ENCODE measurements around the gene NAA40.
A peak's percentile ranks its signal among the peaks of the same experiment; 100 is the strongest.

Gene NAA40

DNA sequence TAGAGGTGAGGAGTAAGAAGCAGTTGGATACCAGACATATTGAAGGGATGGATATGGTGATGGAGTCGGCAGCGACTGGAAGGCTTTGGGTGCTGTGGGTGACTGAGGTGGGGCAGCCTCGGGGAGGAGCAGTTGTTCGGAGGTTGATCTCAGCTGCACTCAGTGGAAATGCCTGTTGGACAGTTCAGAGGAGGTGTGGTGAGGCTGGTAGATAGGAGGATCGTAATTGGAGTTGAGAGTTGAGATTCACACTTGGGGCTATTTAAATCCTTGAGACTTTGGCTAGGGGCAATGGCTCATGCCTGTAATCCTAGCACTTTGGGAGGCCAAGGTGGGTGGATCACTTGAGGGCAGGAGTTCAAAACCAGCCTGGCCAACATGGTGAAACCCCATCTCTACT, 54.3 kb downstream of the NAA40 start:
- Mint-ChIP-seq H3K27me3 (no peaks in the 10 kb centered on the region), H3K9me3 (no peaks in the 10 kb centered on the region), H3K27ac (peak overlapping the region in 1 of 2 donors; percentile 75), H3K4me3 (no peak overlapping the region), H3K4me1 (ENCODE audit: low read depth in 2 of 2) (peaks cover 21 to 30% of the 10 kb centered on the region in 2 donors), H3K36me3 (ENCODE audit: insufficient read depth) (peaks cover 67% of the 10 kb centered on the region)
- DNase-seq = no peak
- no peak for ATAC-seq (replicated peaks)

- peak overlapping the region in 1 of 2 donors; percentile 75 for H3K27ac Mint-ChIP-seq
- H3K4me1 Mint-ChIP-seq (ENCODE audit: low read depth in 2 of 2) = peaks cover 21 to 28% of the 10 kb centered on the region in 2 donors
- H3K9me3 Mint-ChIP-seq = no peaks in the 10 kb centered on the region
- no peak overlapping the region for H3K4me3 Mint-ChIP-seq
- H3K36me3 Mint-ChIP-seq (ENCODE audit: insufficient read depth) = peaks cover 66% of the 10 kb centered on the region
- no peaks in the 10 kb centered on the region for H3K27me3 Mint-ChIP-seq
- no peak for ATAC-seq (replicated peaks)
- no peak for DNase-seq
Observed at GRCh38 chr11:63993993-63994392, 55.2 kb downstream of the NAA40 start.

GRCh38 chr11:63996512-63996911, 57.7 kb downstream of the NAA40 start:
- Mint-ChIP-seq H3K4me1 (ENCODE audit: low read depth in 2 of 2) (peaks cover 23 to 25% of the 10 kb centered on the region in 2 donors), H3K27ac (peak overlapping the region in 1 of 2 donors; percentile 41), H3K4me3 (no peak overlapping the region), H3K36me3 (ENCODE audit: insufficient read depth) (peaks cover 44% of the 10 kb centered on the region), H3K27me3 (no peaks in the 10 kb centered on the region), H3K9me3 (no peaks in the 10 kb centered on the region)
- DNase-seq (no peak), ATAC-seq (replicated peaks) (no peak)

DNA sequence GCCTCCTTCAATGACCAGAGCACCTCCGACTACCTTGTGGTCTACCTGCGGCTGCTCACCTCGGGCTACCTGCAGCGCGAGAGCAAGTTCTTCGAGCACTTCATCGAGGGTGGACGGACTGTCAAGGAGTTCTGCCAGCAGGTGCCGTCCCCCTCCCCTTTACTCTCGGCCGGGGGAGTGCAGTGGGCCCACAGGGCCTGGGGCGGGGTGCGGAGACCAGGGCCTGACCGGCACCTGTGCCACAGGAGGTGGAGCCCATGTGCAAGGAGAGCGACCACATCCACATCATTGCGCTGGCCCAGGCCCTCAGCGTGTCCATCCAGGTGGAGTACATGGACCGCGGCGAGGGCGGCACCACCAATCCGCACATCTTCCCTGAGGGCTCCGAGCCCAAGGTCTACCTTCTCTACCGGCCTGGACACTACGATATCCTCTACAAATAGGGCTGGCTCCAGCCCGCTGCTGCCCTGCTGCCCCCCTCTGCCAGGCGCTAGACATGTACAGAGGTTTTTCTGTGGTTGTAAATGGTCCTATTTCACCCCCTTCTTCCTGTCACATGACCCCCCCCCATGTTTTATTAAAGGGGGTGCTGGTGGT, 58.4 kb downstream of the NAA40 start:
- Mint-ChIP-seq H3K36me3 (ENCODE audit: insufficient read depth) (peaks cover 38% of the 10 kb centered on the region), H3K4me1 (ENCODE audit: low read depth in 2 of 2) (peaks cover 21 to 23% of the 10 kb centered on the region in 2 donors), H3K4me3 (no peak overlapping the region), H3K9me3 (no peaks in the 10 kb centered on the region), H3K27ac (peak overlapping the region in 1 of 2 donors; percentile 70), H3K27me3 (no peaks in the 10 kb centered on the region)
- ATAC-seq (replicated peaks) (no peak), DNase-seq (no peak)

- no peaks in the 10 kb centered on the region for H3K9me3 Mint-ChIP-seq
- peak overlapping the region; percentile 58 to 70 for H3K27ac Mint-ChIP-seq
- H3K4me1 Mint-ChIP-seq (ENCODE audit: low read depth in 2 of 2) = peaks cover 21 to 23% of the 10 kb centered on the region in 2 donors
- peak overlapping the region in 1 of 2 donors; percentile 72 for H3K4me3 Mint-ChIP-seq
- DNase-seq (no peak), ATAC-seq (replicated peaks) (no peak)
- peaks cover 36% of the 10 kb centered on the region for H3K36me3 Mint-ChIP-seq (ENCODE audit: insufficient read depth)
- no peaks in the 10 kb centered on the region for H3K27me3 Mint-ChIP-seq
Observed at GRCh38 chr11:63997801-63998337, 59.1 kb downstream of the NAA40 start.

- no peak for DNase-seq
- Mint-ChIP-seq H3K27ac (peak overlapping the region; percentile 58 to 70), H3K4me1 (ENCODE audit: low read depth in 2 of 2) (peaks cover 21 to 23% of the 10 kb centered on the region in 2 donors), H3K4me3 (peak overlapping the region; percentile 69 to 72), H3K36me3 (ENCODE audit: insufficient read depth) (peaks cover 27% of the 10 kb centered on the region), H3K9me3 (no peaks in the 10 kb centered on the region), H3K27me3 (no peaks in the 10 kb centered on the region)
- ATAC-seq (replicated peaks) = no peak
Observed at GRCh38 chr11:63998558-63999348, 60.0 kb downstream of the NAA40 start.

- peak; percentile 60 for ATAC-seq (replicated peaks)
- peak; percentile 44 to 53 (median 46) for DNase-seq
- Mint-ChIP-seq H3K36me3 (ENCODE audit: insufficient read depth) (peaks cover 20% of the 10 kb centered on the region), H3K9me3 (no peaks in the 10 kb centered on the region), H3K27me3 (no peaks in the 10 kb centered on the region), H3K27ac (peak overlapping the region in 1 of 2 donors; percentile 26), H3K4me3 (peak overlapping the region; percentile 69 to 72), H3K4me1 (ENCODE audit: low read depth in 2 of 2) (peaks cover 20 to 21% of the 10 kb centered on the region in 2 donors)
Observed at GRCh38 chr11:63999349-64000025, 60.7 kb downstream of the NAA40 start.

- H3K36me3 Mint-ChIP-seq (ENCODE audit: insufficient read depth) = peaks cover 15% of the 10 kb centered on the region
- H3K4me1 Mint-ChIP-seq (ENCODE audit: low read depth in 2 of 2) = peaks cover 19 to 21% of the 10 kb centered on the region in 2 donors
- peak overlapping the region; percentile 69 to 72 for H3K4me3 Mint-ChIP-seq
- peak overlapping the region in 1 of 2 donors; percentile 26 for H3K27ac Mint-ChIP-seq
- DNase-seq (peak; percentile 58 to 71 (median 70)), ATAC-seq (replicated peaks) (peak; percentile 84)
- H3K27me3 Mint-ChIP-seq = no peaks in the 10 kb centered on the region
- no peaks in the 10 kb centered on the region for H3K9me3 Mint-ChIP-seq
Observed at GRCh38 chr11:64000026-64000739, 61.4 kb downstream of the NAA40 start.

- peaks cover 11% of the 10 kb centered on the region for H3K36me3 Mint-ChIP-seq (ENCODE audit: insufficient read depth)
- DNase-seq (no peak), ATAC-seq (replicated peaks) (no peak)
- H3K9me3 Mint-ChIP-seq = no peaks in the 10 kb centered on the region
- peaks cover 0 to 1% of the 10 kb centered on the region in 2 donors for H3K27me3 Mint-ChIP-seq
- H3K27ac Mint-ChIP-seq = peak overlapping the region in 1 of 2 donors; percentile 46
- peaks cover 15 to 21% of the 10 kb centered on the region in 2 donors for H3K4me1 Mint-ChIP-seq (ENCODE audit: low read depth in 2 of 2)
- peak overlapping the region; percentile 62 to 69 for H3K4me3 Mint-ChIP-seq
Observed at GRCh38 chr11:64000740-64001483, 62.1 kb downstream of the NAA40 start.

- no peak for DNase-seq
- Mint-ChIP-seq H3K27me3 (peaks cover 6 to 10% of the 10 kb centered on the region in 2 donors), H3K36me3 (ENCODE audit: insufficient read depth) (peaks cover 6% of the 10 kb centered on the region), H3K4me1 (ENCODE audit: low read depth in 2 of 2) (peaks cover 15 to 23% of the 10 kb centered on the region in 2 donors), H3K27ac (peak overlapping the region in 1 of 2 donors; percentile 46), H3K4me3 (peak overlapping the region; percentile 27 to 62), H3K9me3 (no peaks in the 10 kb centered on the region)
- ATAC-seq (replicated peaks) = no peak
Observed at GRCh38 chr11:64001484-64002420, 63.0 kb downstream of the NAA40 start.

- Mint-ChIP-seq H3K4me1 (ENCODE audit: low read depth in 2 of 2) (peaks cover 18 to 22% of the 10 kb centered on the region in 2 donors), H3K36me3 (ENCODE audit: insufficient read depth) (no peaks in the 10 kb centered on the region), H3K9me3 (no peaks in the 10 kb centered on the region), H3K4me3 (no peak overlapping the region), H3K27me3 (peaks cover 22 to 30% of the 10 kb centered on the region in 2 donors), H3K27ac (no peak overlapping the region)
- no peak for ATAC-seq (replicated peaks)
- DNase-seq = no peak
Observed at GRCh38 chr11:64003807-64004589, 65.2 kb downstream of the NAA40 start.

All from effector memory CD8-positive, alpha-beta T cell (primary cell).